WI38 (cell line): Measurements from ENCODE around the gene LCE2B.
"Not testable (repeated sequence)": the region's sequence is repeated elsewhere in the genome, so short reads cannot be mapped to it uniquely, and the experiment has no call there.

Source experiments
- H3K4me3 ChIP-seq: 2 replicates; pipeline ENCODE4 v1.5.1; 2011; ENCODE audit warnings: low read depth, mild to moderate bottlenecking, control low read depth, low read length
- TF ChIP-seq, protein P1 (sequence below): IDR thresholded peaks from 2 replicates; pipeline ENCODE4 v1.5.1; 2012; ENCODE audit warnings: low read depth, mild to moderate bottlenecking, control low read depth, low read length

The LCE2B gene

DNA sequence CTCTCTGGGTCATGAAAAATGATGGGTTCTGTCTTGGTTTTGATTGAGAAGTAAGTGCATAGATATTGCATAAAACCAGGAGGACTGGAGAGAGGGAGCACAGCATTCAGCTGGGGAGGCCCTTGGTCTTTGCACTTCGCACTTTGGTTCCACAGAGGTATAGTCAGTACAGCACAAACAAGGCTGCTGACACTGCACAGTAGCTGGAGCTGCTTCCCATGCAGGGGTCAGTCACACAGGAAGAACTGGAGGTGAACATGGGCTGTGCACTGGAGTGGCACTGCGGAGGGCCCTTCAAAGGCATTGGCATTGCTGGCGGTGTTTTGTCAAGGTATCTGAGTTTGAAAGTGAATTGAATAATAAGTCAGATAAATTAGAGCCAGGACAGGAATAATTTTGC, 27.3 kb upstream of the LCE2B start:
- H3K4me3 ChIP-seq, result no peak overlapping the region
- TF ChIP-seq, protein P1, sequence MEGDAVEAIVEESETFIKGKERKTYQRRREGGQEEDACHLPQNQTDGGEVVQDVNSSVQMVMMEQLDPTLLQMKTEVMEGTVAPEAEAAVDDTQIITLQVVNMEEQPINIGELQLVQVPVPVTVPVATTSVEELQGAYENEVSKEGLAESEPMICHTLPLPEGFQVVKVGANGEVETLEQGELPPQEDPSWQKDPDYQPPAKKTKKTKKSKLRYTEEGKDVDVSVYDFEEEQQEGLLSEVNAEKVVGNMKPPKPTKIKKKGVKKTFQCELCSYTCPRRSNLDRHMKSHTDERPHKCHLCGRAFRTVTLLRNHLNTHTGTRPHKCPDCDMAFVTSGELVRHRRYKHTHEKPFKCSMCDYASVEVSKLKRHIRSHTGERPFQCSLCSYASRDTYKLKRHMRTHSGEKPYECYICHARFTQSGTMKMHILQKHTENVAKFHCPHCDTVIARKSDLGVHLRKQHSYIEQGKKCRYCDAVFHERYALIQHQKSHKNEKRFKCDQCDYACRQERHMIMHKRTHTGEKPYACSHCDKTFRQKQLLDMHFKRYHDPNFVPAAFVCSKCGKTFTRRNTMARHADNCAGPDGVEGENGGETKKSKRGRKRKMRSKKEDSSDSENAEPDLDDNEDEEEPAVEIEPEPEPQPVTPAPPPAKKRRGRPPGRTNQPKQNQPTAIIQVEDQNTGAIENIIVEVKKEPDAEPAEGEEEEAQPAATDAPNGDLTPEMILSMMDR, result no peak

DNA sequence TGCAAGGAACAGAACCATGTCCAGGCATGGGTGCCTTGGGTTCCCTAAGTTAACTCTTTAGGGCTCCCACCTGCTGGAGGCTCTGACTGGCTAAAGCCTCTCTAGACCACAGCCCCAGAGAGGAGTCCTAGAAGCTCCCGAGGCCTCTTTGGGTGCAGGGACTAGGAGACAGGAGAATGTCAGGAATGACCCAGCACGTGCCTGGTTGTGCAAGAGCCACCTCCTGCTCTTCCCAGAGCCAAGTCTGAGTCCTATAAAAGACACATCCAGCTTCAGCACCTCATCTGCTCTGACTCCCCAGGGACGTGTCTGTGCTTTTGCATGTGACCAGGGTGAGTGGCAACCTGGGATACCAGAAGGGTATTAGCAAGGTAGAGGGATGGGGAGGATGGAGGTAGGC, 22.8 kb upstream of the LCE2B start, which contains the start of gene LCE2D:
TSS of gene LCE2D (plus strand) at position 283 of the 400 bp plus-strand sequence. CDS start 726 bp downstream, outside the sequence.
- TF ChIP-seq, protein P1, result no peak
- H3K4me3 ChIP-seq, result no peak within 1 kb of the TSS

- H3K4me3 ChIP-seq, result not testable (repeated sequence)
Measured at GRCh38 chr1:152666171-152666570, 19.8 kb upstream of the LCE2B start.

DNA sequence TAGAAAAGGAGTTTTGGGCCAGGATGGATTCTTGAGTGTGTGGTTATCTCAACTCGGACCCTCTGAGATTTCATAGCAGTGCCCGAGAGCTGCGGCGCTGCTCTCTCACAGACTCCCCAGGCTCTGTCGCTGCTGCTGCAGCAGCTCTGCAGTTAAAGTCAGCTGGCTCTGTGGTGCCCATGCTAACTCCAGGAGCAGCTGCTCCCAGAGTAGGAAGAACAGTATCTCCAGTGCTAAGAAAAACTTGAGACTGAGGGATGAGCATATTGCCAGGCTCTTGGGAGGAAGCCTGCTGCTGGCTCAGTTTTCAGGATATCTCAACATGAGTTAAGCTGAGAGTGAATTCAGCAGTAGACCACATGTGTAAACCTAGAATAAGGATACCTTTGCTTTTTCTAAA, 18.3 kb upstream of the LCE2B start:
- H3K4me3 ChIP-seq, result no peak overlapping the region
- TF ChIP-seq, protein P1, result no peak

GRCh38 chr1:152673016-152673415, 12.9 kb upstream of the LCE2B start:
- no peak overlapping the region for H3K4me3 ChIP-seq
- TF ChIP-seq, protein P1, result no peak

GRCh38 chr1:152674983-152675382, 10.9 kb upstream of the LCE2B start, which contains the start of gene LCE2C:
Gene LCE2C, plus strand, starts transcription at chr1:152675279. Its CDS starts 737 bp downstream, at chr1:152676016.
- H3K4me3 ChIP-seq, result not testable (repeated sequence)

DNA sequence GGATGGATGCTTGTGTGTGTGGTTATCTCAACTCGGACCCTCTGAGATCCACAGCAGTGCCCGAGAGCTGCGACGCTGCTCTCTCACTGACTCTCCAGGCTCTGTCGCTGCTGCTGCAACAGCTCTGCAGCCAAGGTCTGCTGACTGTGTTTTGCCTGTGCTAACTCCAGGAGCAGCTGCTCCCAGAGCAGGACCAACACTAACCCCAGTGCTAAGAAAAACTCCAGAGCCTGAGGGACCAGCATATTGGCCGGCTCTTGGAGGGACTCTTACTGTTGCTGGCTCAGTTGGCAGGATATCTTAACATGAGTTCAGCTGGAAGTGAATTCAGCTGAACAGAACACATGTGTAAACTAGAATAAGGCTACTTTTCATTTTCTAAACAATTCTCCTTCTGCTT, 6.5 kb upstream of the LCE2B start:
- no peak overlapping the region for H3K4me3 ChIP-seq

GRCh38 chr1:152681616-152682015, 4.3 kb upstream of the LCE2B start:
- H3K4me3 ChIP-seq, result no peak overlapping the region
- TF ChIP-seq, protein P1, result no peak

More for the DNA sequence above, 6.5 kb upstream of the LCE2B start:
- TF ChIP-seq, protein P1, result no peak
